Measurements from ENCODE around the gene MAP3K14. TPM values are rescaled to one million over a fixed set of nuclear protein-coding genes. Genes with fewer than 3 reads are reported as not detected.

MAP3K14 gene
- total RNA-seq, 1 experiment from 2014 or later: 10.0 TPM

DNA sequence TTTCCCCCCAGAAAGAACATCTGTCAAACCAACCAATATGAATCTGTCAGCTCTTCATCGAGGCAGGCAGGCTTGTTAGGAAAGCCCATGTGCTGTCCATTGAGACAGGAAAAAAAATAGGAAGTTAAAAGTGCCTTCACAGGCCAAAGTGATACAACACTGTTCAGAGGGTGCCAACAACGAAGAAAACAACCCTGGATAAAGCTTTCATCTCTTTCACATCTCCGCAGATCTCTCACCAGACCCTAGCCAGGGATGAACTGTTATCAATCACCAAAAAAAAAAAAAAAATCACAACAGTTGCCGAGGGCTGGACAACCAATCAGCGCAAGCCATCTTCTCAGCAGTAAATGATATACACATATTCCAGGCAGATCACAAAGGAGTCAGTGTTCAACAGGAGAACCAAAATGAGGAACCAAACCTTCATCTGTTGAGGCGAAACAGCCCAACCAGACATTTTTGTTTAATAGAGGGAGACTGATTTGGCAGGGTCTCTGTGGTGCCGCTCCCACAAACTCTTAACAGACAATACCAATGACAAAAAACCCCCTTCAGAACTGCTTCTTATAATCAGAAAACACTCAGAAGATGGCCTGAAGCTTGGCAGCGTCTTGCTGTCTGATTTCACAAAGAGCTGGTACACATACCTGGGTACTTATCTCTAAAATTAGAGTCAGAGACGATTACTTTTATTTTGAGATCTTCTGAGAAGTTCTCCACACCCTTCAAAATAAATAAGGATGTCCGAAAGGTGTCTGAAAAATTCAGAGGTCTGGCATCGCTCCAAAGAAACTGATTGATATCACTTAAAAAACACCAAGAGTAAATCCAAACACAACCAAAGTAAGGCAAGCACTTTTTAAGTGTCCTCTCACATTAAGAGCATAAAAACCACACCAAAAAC lies 1.8 kb downstream of the MAP3K14 start:
- peaks cover 8% of the 10 kb centered on the region for H3K36me3 Mint-ChIP-seq (ENCODE audit: insufficient read depth, unreplicated experiment)
- Histone ChIP-seq H3K27me3 (replicated peaks; ENCODE audit: control insufficient read depth, insufficient read depth, low read length) (no peaks in the 10 kb centered on the region), H3K4me1 (peaks cover 39% of the 10 kb centered on the region), H3K9me3 (no peaks in the 10 kb centered on the region), H3K36me3 (ENCODE audit: control insufficient read depth, insufficient read depth, low read length) (no peaks in the 10 kb centered on the region), H3K4me3 (ENCODE audit: low read depth, low read length) (no peak overlapping the region; the same call in 1 of the 2 replicates)
- peaks cover 31% of the 10 kb centered on the region for H3K4me1 Mint-ChIP-seq (ENCODE audit: low read depth, unreplicated experiment)
- H3K9me3 Mint-ChIP-seq (ENCODE audit: unreplicated experiment): no peaks in the 10 kb centered on the region
- ChIA-PET CTCF (interaction anchor here (1.4 to 2.6 kb wide), 2 partner anchors 70 to 180 kb away, joined by 5 to 14 read pairs; partner anchors contain the start of gene ACBD4), POLR2A (no interaction called here)
- intact Hi-C loops (cut with micrococcal nuclease; ENCODE audit: unreplicated experiment): no loop called here
- H3K4me3 Mint-ChIP-seq (ENCODE audit: unreplicated experiment): peak overlapping the region; percentile 89
- no peak for DNase-seq
- BruUV-seq (replicated peaks): no TSS peak
- no peaks in the 10 kb centered on the region for H3K27me3 Mint-ChIP-seq (ENCODE audit: insufficient read depth, unreplicated experiment)
- no peak for TF ChIP-seq CTCF (IDR thresholded peaks at IDR 0.05; ENCODE audit: insufficient read depth in 1 of 2, low read depth in 1 of 2, low read length in 1 of 2, severe bottlenecking in 1 of 2, unreplicated experiment in 1 of 2)
- H3K27ac Mint-ChIP-seq (ENCODE audit: unreplicated experiment): peak overlapping the region; percentile 96

GRCh38 chr17:45313996-45314740 lies 2.7 kb downstream of the MAP3K14 start:
- ChIA-PET POLR2A (interaction anchor here (0.6 kb wide), 1 partner anchor 58 kb away, joined by 3 read pairs; no protein-coding TSS in a partner anchor), CTCF (no interaction called here)
- no peak for DNase-seq
- Histone ChIP-seq H3K27me3 (replicated peaks; ENCODE audit: control insufficient read depth, insufficient read depth, low read length) (no peaks in the 10 kb centered on the region), H3K9me3 (no peaks in the 10 kb centered on the region), H3K36me3 (ENCODE audit: control insufficient read depth, insufficient read depth, low read length) (no peaks in the 10 kb centered on the region), H3K4me1 (peaks cover 39% of the 10 kb centered on the region), H3K4me3 (ENCODE audit: low read depth, low read length) (no peak overlapping the region)
- no peak for TF ChIP-seq CTCF (IDR thresholded peaks at IDR 0.05; ENCODE audit: insufficient read depth in 1 of 2, low read depth in 1 of 2, low read length in 1 of 2, severe bottlenecking in 1 of 2, unreplicated experiment in 1 of 2)
- no TSS peak for BruUV-seq (replicated peaks)
- Mint-ChIP-seq H3K9me3 (ENCODE audit: unreplicated experiment) (no peaks in the 10 kb centered on the region), H3K4me1 (ENCODE audit: low read depth, unreplicated experiment) (peaks cover 31% of the 10 kb centered on the region), H3K36me3 (ENCODE audit: insufficient read depth, unreplicated experiment) (peaks cover 8% of the 10 kb centered on the region), H3K27ac (ENCODE audit: unreplicated experiment) (no peak overlapping the region), H3K27me3 (ENCODE audit: insufficient read depth, unreplicated experiment) (no peaks in the 10 kb centered on the region), H3K4me3 (ENCODE audit: unreplicated experiment) (no peak overlapping the region)
- intact Hi-C loops (cut with micrococcal nuclease; ENCODE audit: unreplicated experiment): no loop called here

DNA sequence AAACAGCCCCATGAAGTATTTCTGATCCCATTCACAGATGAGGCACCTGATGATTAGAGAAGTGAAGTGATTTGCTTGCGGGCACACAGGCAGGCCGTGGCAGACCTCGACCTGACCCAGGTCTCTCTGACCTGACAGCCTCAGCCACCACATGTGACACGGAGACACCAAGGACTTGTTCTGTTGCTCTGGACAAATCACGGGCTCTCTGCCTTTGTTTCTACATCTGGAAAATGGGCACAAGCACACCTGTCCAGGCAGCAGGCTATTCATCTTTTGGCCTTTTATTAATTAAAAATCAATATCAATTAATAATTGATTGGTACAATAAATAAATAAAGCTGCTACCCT lies 3.4 kb downstream of the MAP3K14 start:
- Histone ChIP-seq H3K27me3 (replicated peaks; ENCODE audit: control insufficient read depth, insufficient read depth, low read length) (no peaks in the 10 kb centered on the region), H3K4me1 (peaks cover 39% of the 10 kb centered on the region), H3K4me3 (ENCODE audit: low read depth, low read length) (no peak overlapping the region), H3K9me3 (no peaks in the 10 kb centered on the region), H3K36me3 (ENCODE audit: control insufficient read depth, insufficient read depth, low read length) (no peaks in the 10 kb centered on the region)
- TF ChIP-seq CTCF (IDR thresholded peaks at IDR 0.05; ENCODE audit: insufficient read depth in 1 of 2, low read depth in 1 of 2, low read length in 1 of 2, severe bottlenecking in 1 of 2, unreplicated experiment in 1 of 2): no peak
- ChIA-PET POLR2A (no interaction called here), CTCF (interaction anchor here (0.8 kb wide), 1 partner anchor 36 kb away, joined by 3 read pairs; no protein-coding TSS in a partner anchor)
- peaks cover 31% of the 10 kb centered on the region for H3K4me1 Mint-ChIP-seq (ENCODE audit: low read depth, unreplicated experiment)
- H3K9me3 Mint-ChIP-seq (ENCODE audit: unreplicated experiment): no peaks in the 10 kb centered on the region
- H3K27me3 Mint-ChIP-seq (ENCODE audit: insufficient read depth, unreplicated experiment): no peaks in the 10 kb centered on the region
- peak overlapping the region; percentile 24 for H3K27ac Mint-ChIP-seq (ENCODE audit: unreplicated experiment)
- H3K4me3 Mint-ChIP-seq (ENCODE audit: unreplicated experiment): no peak overlapping the region
- H3K36me3 Mint-ChIP-seq (ENCODE audit: insufficient read depth, unreplicated experiment): peaks cover 9% of the 10 kb centered on the region
- intact Hi-C loops (cut with micrococcal nuclease; ENCODE audit: unreplicated experiment): no loop called here
- BruUV-seq (replicated peaks): no TSS peak
- DNase-seq: no peak

Data from Caco-2 (cell line).